OCI-LY1 (cell line): Measurements from ENCODE around the gene GPR160.

Source experiments
- H2AFZ ChIP-seq: fragments of 200-600 bp; sonication (generic), shearing (Covaris generic); 2 replicates; pipeline ENCODE4 v1.6.0; 2014; ENCODE audit warnings: antibody characterized with exemption, mild to moderate bottlenecking, low read length
- H3F3A ChIP-seq: fragments of 200-600 bp; sonication (generic), shearing (Covaris generic); 2 replicates; pipeline ENCODE4 v1.6.0; 2014; ENCODE audit warnings: mild to moderate bottlenecking, antibody characterized with exemption, low read length, moderate library complexity; ENCODE audit not compliant: insufficient read depth
- H3K27ac ChIP-seq: fragments of 200-600 bp; sonication (generic); 2 replicates; pipeline ENCODE4 v1.5.1; 2014; ENCODE audit warnings: low read length, mixed run types, mild to moderate bottlenecking, low read depth; ENCODE audit not compliant: poor library complexity, severe bottlenecking
- H3K27me3 ChIP-seq: fragments of 200-600 bp; sonication (generic); 2 replicates; pipeline ENCODE4 v1.6.0; 2014; ENCODE audit warnings: antibody characterized with exemption, mild to moderate bottlenecking, low read length, moderate library complexity; ENCODE audit not compliant: insufficient read depth
- H3K36me3 ChIP-seq: fragments of 200-600 bp; sonication (generic); 2 replicates; pipeline ENCODE4 v1.6.1; 2014; ENCODE audit warnings: mild to moderate bottlenecking, antibody characterized with exemption, low read length, moderate library complexity, mixed read lengths; ENCODE audit not compliant: insufficient read depth
- H3K4me1 ChIP-seq: fragments of 200-600 bp; sonication (generic); 2 replicates; pipeline ENCODE4 v1.5.1; 2014; ENCODE audit warnings: mild to moderate bottlenecking, low read length, moderate library complexity; ENCODE audit not compliant: insufficient read depth, severe bottlenecking
- H3K4me2 ChIP-seq: fragments of 200-600 bp; sonication (generic), shearing (Covaris generic); 2 replicates; pipeline ENCODE4 v1.6.1; 2014; ENCODE audit warnings: low read length
- H3K4me3 ChIP-seq: fragments of 200-600 bp; sonication (generic); 2 replicates; pipeline ENCODE4 v1.5.1; 2014; ENCODE audit warnings: low read length, low read depth, mild to moderate bottlenecking, mixed read lengths; ENCODE audit not compliant: poor library complexity, severe bottlenecking
- H3K79me2 ChIP-seq: fragments of 200-600 bp; shearing (Covaris generic); 2 replicates; pipeline ENCODE4 v1.6.1; 2016; ENCODE audit warnings: mixed run types, low read length, mixed read lengths; ENCODE audit not compliant: insufficient read depth
- H3K9ac ChIP-seq: fragments of 200-600 bp; sonication (generic), shearing (Covaris generic); 2 replicates; pipeline ENCODE4 v1.6.1; 2014; ENCODE audit warnings: mild to moderate bottlenecking, low read length, mixed read lengths
- H3K9me2 ChIP-seq: fragments of 200-600 bp; sonication (generic), shearing (Covaris generic); 2 replicates; pipeline ENCODE4 v1.6.1; 2014; ENCODE audit warnings: low read depth, mild to moderate bottlenecking, low read length, mixed read lengths
- H3K9me3 ChIP-seq: fragments of 200-600 bp; shearing (Covaris generic); 2 replicates; pipeline ENCODE4 v1.6.1; 2014; ENCODE audit warnings: low read length, mixed read lengths
- H4K20me1 ChIP-seq: fragments of 200-600 bp; sonication (generic), shearing (Covaris generic); 2 replicates; pipeline ENCODE4 v1.6.0; 2016; ENCODE audit warnings: mild to moderate bottlenecking, low read length; ENCODE audit not compliant: insufficient read depth
- EZH2 ChIP-seq: fragments of 200-600 bp; sonication (generic), shearing (Covaris generic); IDR thresholded peaks from 2 replicates; pipeline ENCODE4 v1.8.0; 2017; ENCODE audit warnings: borderline replicate concordance, mixed run types, mild to moderate bottlenecking, antibody characterized with exemption, low read length, moderate library complexity, mixed read lengths
- TF ChIP-seq, protein P1 (sequence below): fragments of 200-600 bp; sonication (generic), shearing (Covaris generic); IDR thresholded peaks from 2 replicates; pipeline ENCODE4 v1.5.1; 2017; ENCODE audit warnings: mild to moderate bottlenecking, antibody characterized with exemption, low read length, moderate library complexity, mixed read lengths

Gene GPR160

DNA sequence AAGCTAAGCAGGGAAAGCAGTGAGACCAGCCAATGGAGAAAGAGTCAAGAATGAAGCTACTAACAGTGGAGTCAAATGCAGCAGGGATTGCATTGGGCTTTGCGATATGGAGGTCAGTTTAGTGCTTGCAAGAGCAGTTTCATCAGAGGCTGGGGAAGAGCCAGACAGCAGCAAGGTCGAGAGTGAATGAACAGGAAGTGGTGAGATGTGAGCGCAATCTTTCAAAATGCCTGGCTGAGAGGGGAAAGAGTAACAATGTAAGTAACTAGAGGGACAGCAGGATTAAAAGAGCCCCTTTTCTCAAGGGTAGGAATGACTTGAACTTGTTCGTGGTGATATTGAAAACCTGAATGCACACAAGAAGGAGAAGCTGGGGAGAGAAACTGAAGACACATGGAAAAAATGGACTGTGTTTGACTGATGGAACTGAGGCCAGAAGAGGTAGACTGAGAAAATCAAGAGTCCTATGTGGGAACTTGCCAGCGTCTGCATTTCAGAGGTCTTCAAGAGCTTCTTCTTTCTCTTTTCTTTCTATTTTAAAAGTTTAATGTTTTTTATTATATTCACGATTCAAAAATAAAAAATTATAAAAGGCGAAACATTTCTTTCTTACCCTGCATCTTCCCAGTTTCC, 30.6 kb upstream of the GPR160 start:
- Histone ChIP-seq H3K4me2 (peak overlapping the region; percentile 35), H3K9me3 (no peaks in the 10 kb centered on the region), H3K9ac (peak overlapping the region; percentile 5), H3F3A (no peaks in the 10 kb centered on the region), H3K4me1 (peaks cover 50% of the 10 kb centered on the region), H3K4me3 (peak overlapping the region; percentile 7), H2AFZ (peak overlapping the region; percentile 45), H3K9me2 (no peaks in the 10 kb centered on the region), H4K20me1 (no peaks in the 10 kb centered on the region), H3K27me3 (no peaks in the 10 kb centered on the region), H3K36me3 (no peaks in the 10 kb centered on the region), H3K27ac (peak overlapping the region; percentile 66), H3K79me2 (no peaks in the 10 kb centered on the region)
- no peak for TF ChIP-seq EZH2
- TF ChIP-seq, protein P1, sequence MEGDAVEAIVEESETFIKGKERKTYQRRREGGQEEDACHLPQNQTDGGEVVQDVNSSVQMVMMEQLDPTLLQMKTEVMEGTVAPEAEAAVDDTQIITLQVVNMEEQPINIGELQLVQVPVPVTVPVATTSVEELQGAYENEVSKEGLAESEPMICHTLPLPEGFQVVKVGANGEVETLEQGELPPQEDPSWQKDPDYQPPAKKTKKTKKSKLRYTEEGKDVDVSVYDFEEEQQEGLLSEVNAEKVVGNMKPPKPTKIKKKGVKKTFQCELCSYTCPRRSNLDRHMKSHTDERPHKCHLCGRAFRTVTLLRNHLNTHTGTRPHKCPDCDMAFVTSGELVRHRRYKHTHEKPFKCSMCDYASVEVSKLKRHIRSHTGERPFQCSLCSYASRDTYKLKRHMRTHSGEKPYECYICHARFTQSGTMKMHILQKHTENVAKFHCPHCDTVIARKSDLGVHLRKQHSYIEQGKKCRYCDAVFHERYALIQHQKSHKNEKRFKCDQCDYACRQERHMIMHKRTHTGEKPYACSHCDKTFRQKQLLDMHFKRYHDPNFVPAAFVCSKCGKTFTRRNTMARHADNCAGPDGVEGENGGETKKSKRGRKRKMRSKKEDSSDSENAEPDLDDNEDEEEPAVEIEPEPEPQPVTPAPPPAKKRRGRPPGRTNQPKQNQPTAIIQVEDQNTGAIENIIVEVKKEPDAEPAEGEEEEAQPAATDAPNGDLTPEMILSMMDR: no peak

DNA sequence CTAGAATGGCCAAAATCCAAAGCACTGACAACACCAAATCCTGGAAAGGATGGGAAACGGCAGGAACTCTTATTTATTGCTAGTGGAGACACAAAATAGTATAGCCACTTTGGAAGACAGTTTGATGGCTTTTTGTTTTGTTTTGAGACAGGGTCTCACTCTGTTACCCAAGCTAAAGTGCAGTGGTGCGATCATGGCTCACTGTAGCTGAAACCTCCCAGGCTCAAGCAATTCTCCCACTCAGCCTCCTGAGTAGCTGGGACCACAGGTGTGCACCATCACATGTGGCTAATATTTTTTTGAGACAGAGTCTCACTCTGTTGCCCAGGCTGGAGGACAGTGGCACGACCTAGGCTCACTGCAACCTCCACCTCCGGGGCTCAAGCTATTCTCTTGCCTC, 27.3 kb upstream of the GPR160 start:
- Histone ChIP-seq H2AFZ (peak overlapping the region; percentile 70), H3K36me3 (no peaks in the 10 kb centered on the region), H4K20me1 (no peaks in the 10 kb centered on the region), H3K9me3 (no peaks in the 10 kb centered on the region), H3K9ac (no peak overlapping the region), H3K27ac (no peak overlapping the region), H3K4me1 (peaks cover 40% of the 10 kb centered on the region), H3F3A (peaks cover 2% of the 10 kb centered on the region; the same call in 1 of the 2 replicates), H3K4me2 (no peak overlapping the region), H3K79me2 (no peaks in the 10 kb centered on the region), H3K9me2 (no peaks in the 10 kb centered on the region), H3K27me3 (no peaks in the 10 kb centered on the region), H3K4me3 (no peak overlapping the region)
- TF ChIP-seq EZH2: no peak
- TF ChIP-seq, protein P1: no peak

DNA sequence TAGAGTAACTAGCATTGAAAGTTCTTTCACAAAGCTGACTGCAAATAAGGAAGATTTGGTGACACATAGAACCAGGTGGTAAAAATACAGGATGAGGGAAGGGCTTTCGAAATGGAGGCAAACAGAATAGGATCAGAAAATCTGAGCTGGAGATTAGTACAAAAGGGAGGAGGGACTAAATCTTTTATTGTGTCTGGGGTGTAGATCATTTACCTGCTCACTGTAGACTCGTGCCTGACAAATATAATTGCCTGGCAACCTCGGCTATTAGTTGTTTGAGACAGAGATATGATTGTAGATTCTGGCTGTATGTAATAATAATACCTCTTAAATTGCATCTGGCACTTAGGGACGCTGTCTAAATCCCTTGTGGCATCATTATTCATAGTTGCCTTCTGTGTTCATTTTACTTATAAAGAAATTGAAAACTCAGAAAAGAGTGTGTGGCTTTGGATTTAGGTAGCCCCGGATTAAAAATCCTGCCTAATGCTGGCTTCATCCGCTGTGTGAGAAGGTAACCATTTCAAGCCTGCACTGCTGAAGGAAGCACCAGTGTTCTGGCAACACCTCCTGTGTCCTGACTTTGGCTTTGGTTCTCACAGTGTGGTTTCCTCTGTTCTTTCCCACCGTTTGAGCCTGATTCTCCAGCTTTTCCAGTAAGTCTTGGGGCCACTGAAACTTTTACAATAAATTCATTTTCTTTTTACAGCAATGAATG, 25.0 kb upstream of the GPR160 start:
- Histone ChIP-seq H3K9ac (no peak overlapping the region), H3K9me2 (no peaks in the 10 kb centered on the region), H3F3A (peaks cover 3% of the 10 kb centered on the region; the same call in 1 of the 2 replicates), H2AFZ (peak overlapping the region; percentile 32; the same call in 1 of the 2 replicates), H4K20me1 (no peaks in the 10 kb centered on the region), H3K9me3 (no peaks in the 10 kb centered on the region), H3K79me2 (no peaks in the 10 kb centered on the region), H3K36me3 (no peaks in the 10 kb centered on the region), H3K4me3 (no peak overlapping the region), H3K27ac (no peak overlapping the region), H3K27me3 (no peaks in the 10 kb centered on the region), H3K4me2 (no peak overlapping the region), H3K4me1 (peaks cover 22% of the 10 kb centered on the region)
- TF ChIP-seq EZH2: no peak
- TF ChIP-seq, protein P1: no peak
